HepG2 (cell line): Measurements from ENCODE around the gene RNF11. TPM values are rescaled to one million over a fixed set of nuclear protein-coding genes. Genes with fewer than 3 reads are reported as not detected.

Experiments used
- ATAC-seq: fragments of 200-7000 bp; cut with Tn5 transposase; 3 replicates; pipeline ENCODE4 v1.9.1; 2020; ENCODE audit warnings: mild to moderate bottlenecking, moderate library complexity
- BruUV-seq: library from RNA; stranded (reverse); fragments of 400-500 nt; replicated peaks from 2 replicates; lab custom pipeline; 2021; lab: Mats Ljungman, UMichigan
- CTCF ChIA-PET: fragments of 300-600 bp; formaldehyde crosslinking; extraction: SDS; loops from one replicate; lab custom pipeline; 2021; ENCODE audit warnings: low total read pairs, inconsistent platforms, low intra/inter-chr PET ratio; lab: Yijun Ruan, JAX
- POLR2A ChIA-PET: fragments of 350-600 bp; sonication (Branson Sonifier 250); formaldehyde crosslinking; loops from one replicate; lab custom pipeline; 2020; ENCODE audit warnings: antibody characterized with exemption, inconsistent platforms; lab: Yijun Ruan, JAX
- DNase-seq: peaks from one replicate; pipeline ENCODE4 v3.0.0-alpha.2; 2015; ENCODE audit warnings: low spot score
- FAIRE-seq: peaks from 3 replicates; lab custom pipeline; 2011; peaks lifted over from hg19 to GRCh38; lab: Jason Lieb, UNC
- H2AFZ ChIP-seq: one replicate; pipeline ENCODE4 v1.6.1; 2011; ENCODE audit warnings: low read length, inconsistent platforms
- H3K27ac ChIP-seq: fragments of 300-600 bp; 3 replicates; pipeline ENCODE4 v1.8.0; 2011; ENCODE audit warnings: mixed run types, mild to moderate bottlenecking, mixed read lengths, low read length, inconsistent platforms; ENCODE audit not compliant: insufficient read depth; ENCODE audit errors: extremely low read length
- H3K27me3 ChIP-seq, 2 experiments: fragments of 200-600 bp in 1 of 2; 2 replicates in 1 of 2; 3 replicates in 1 of 2; pipeline versions ENCODE4 v1.6.0 to v1.8.0; 2011; ENCODE audit warnings: low read length in 2 of 2, mild to moderate bottlenecking in 2 of 2, moderate library complexity in 2 of 2, inconsistent platforms in 1 of 2; ENCODE audit not compliant: insufficient read depth in 2 of 2, control insufficient read depth in 1 of 2
- H3K36me3 ChIP-seq, 2 experiments: fragments of 200-600 bp in 1 of 2; replicated peaks in 1 of 2; 2 replicates in 1 of 2; 3 replicates in 1 of 2; pipeline versions ENCODE4 v1.5.1 to v1.8.0; 2011; ENCODE audit warnings: low read length in 2 of 2, inconsistent platforms in 1 of 2; ENCODE audit not compliant: insufficient read depth in 2 of 2, control insufficient read depth in 1 of 2
- H3K4me1 ChIP-seq: 2 replicates; pipeline ENCODE4 v1.5.1; 2012; ENCODE audit warnings: low read length, inconsistent platforms; ENCODE audit not compliant: insufficient read depth
- H3K4me2 ChIP-seq: 2 replicates; pipeline ENCODE4 v1.6.0; 2011; ENCODE audit warnings: low read depth, low read length, inconsistent platforms
- H3K4me3 ChIP-seq, 3 experiments: fragments of 200-600 bp in 1 of 3; sonication (generic), shearing (Covaris generic) in 1 of 3; replicated peaks in 1 of 3; 2 replicates each; pipeline ENCODE4 v1.5.1; 2011 to 2016; ENCODE audit warnings: low read length in 3 of 3, inconsistent platforms in 2 of 3, low read depth in 2 of 3, mild to moderate bottlenecking in 2 of 3, control low read depth in 1 of 3, mixed read lengths in 1 of 3; ENCODE audit not compliant: insufficient read depth in 1 of 3
- H3K79me2 ChIP-seq: one replicate; pipeline ENCODE4 v1.6.1; 2011; ENCODE audit warnings: low read length, inconsistent platforms; ENCODE audit not compliant: insufficient read depth
- H3K9ac ChIP-seq: 2 replicates; pipeline ENCODE4 v1.6.0; 2011; ENCODE audit warnings: mild to moderate bottlenecking, low read depth, low read length, inconsistent platforms; ENCODE audit not compliant: insufficient read depth
- H3K9me3 ChIP-seq: 2 replicates; pipeline ENCODE4 v1.5.1; 2012; ENCODE audit warnings: mild to moderate bottlenecking, low read length
- H4K20me1 ChIP-seq: 2 replicates; pipeline ENCODE4 v1.6.0; 2011; ENCODE audit warnings: inconsistent platforms, mild to moderate bottlenecking, low read length, moderate library complexity; ENCODE audit not compliant: insufficient read depth
- ARID2 ChIP-seq: sonication (generic); formaldehyde crosslinking; IDR thresholded peaks from 2 replicates; pipeline ENCODE4 v1.8.1; 2022; ENCODE audit warnings: mild to moderate bottlenecking, missing genetic modification reagents, borderline replicate concordance
- CENPX ChIP-seq: sonication (generic); formaldehyde crosslinking; IDR thresholded peaks from 2 replicates; pipeline ENCODE4 v1.9.0; 2021; ENCODE audit warnings: mild to moderate bottlenecking, missing genetic modification reagents, moderate library complexity
- KDM5A ChIP-seq: fragments of 200-600 bp; sonication (generic); IDR thresholded peaks from 2 replicates; pipeline ENCODE4 v1.7.0; 2018; ENCODE audit warnings: antibody characterized with exemption, mild to moderate bottlenecking, low read length, borderline replicate concordance
- MAFG ChIP-seq: sonication (generic); formaldehyde crosslinking; IDR thresholded peaks from 2 replicates; pipeline ENCODE4 v1.5.1; 2020; ENCODE audit warnings: mild to moderate bottlenecking, missing genetic modification reagents
- SP2 ChIP-seq: sonication (generic); formaldehyde crosslinking; IDR thresholded peaks from 2 replicates; pipeline ENCODE4 v1.5.1; 2020; ENCODE audit warnings: mild to moderate bottlenecking, missing genetic modification reagents
- TEAD2 ChIP-seq: sonication (generic); formaldehyde crosslinking; IDR thresholded peaks from 2 replicates; pipeline ENCODE4 v1.9.0; 2021; ENCODE audit warnings: missing genetic modification reagents
- THYN1 ChIP-seq: sonication (generic); formaldehyde crosslinking; IDR thresholded peaks from 2 replicates; pipeline ENCODE4 v1.8.1; 2023; ENCODE audit warnings: low read depth, mild to moderate bottlenecking, moderate library complexity, missing genetic modification reagents, borderline replicate concordance
- ZFP41 ChIP-seq: sonication (generic); formaldehyde crosslinking; IDR thresholded peaks from 2 replicates; pipeline ENCODE4 v1.4.0; 2020; ENCODE audit warnings: mild to moderate bottlenecking, missing genetic modification reagents, borderline replicate concordance
- ZNF10 ChIP-seq: sonication (generic); formaldehyde crosslinking; IDR thresholded peaks from 2 replicates; pipeline ENCODE4 v1.4.0; 2020; ENCODE audit warnings: mild to moderate bottlenecking, low read depth, missing genetic modification reagents, borderline replicate concordance
- ZNF30 ChIP-seq: sonication (generic); formaldehyde crosslinking; IDR thresholded peaks from 2 replicates; pipeline ENCODE4 v1.5.0; 2020; ENCODE audit warnings: mild to moderate bottlenecking, missing genetic modification reagents
- ZNF441 ChIP-seq: sonication (generic); formaldehyde crosslinking; IDR thresholded peaks from 2 replicates; pipeline ENCODE4 v1.7.0; 2021; ENCODE audit warnings: missing genetic modification reagents, borderline replicate concordance
- ZNF451 ChIP-seq: sonication (generic); formaldehyde crosslinking; IDR thresholded peaks from 2 replicates; pipeline ENCODE4 v1.5.0; 2020; ENCODE audit warnings: mild to moderate bottlenecking, missing genetic modification reagents
- ZNF709 ChIP-seq: sonication (generic); formaldehyde crosslinking; IDR thresholded peaks from 2 replicates; pipeline ENCODE4 v1.5.0; 2020; ENCODE audit warnings: mild to moderate bottlenecking, missing genetic modification reagents
- in situ Hi-C: cut with HindIII; loops from 2 replicates; pipeline ENCODE4 v1.10.0; 2017; ENCODE audit warnings: low pct_unique_long_range_greater_than_20kb; ENCODE audit not compliant: extremely low pct_ligation_motif_present
- intact Hi-C: fragments of 100-400 bp; cut with micrococcal nuclease; formaldehyde crosslinking; loops from one replicate; pipeline ENCODE4 v1.10.0; 2022; ENCODE audit not compliant: unreplicated experiment
- polyA plus RNA-seq, 8 experiments: library from polyadenylated mRNA; depleted of rRNA in 3 of 8; stranded (reverse) in 7 of 8; unstranded in 1 of 8; fragments of >200 nt; fragmentation: Illumina TruSeq in 4 of 8; extraction: Trizol in 4 of 8; gene quantifications; 2 replicates each; pipeline versions ENCODE4 v1.2.1 to v1.2.3, GENCODE V29; 2011 to 2016; ENCODE audit warnings: low read depth in 4 of 8, missing spikeins in 1 of 8, mixed read lengths in 1 of 8; ENCODE audit not compliant: insufficient read depth in 1 of 8
- total RNA-seq, 5 experiments: library from RNA; depleted of rRNA; stranded (reverse); fragments of >200 nt; fragmentation: Illumina TruSeq; extraction: Trizol; gene quantifications; 2 replicates each; pipeline ENCODE4 v1.2.3, GENCODE V29; 2016; ENCODE audit warnings: low read depth in 1 of 5
- TF ChIP-seq, protein P1 (sequence below): sonication (generic); formaldehyde crosslinking; IDR thresholded peaks from 2 replicates; pipeline ENCODE4 v1.4.0; 2020; ENCODE audit warnings: mild to moderate bottlenecking, missing genetic modification reagents
- TF ChIP-seq, protein P2 (sequence below): sonication (generic); formaldehyde crosslinking; IDR thresholded peaks from 2 replicates; pipeline ENCODE4 v1.8.1; 2023; ENCODE audit warnings: mild to moderate bottlenecking, inconsistent platforms, moderate library complexity, missing genetic modification reagents, borderline replicate concordance
- TF ChIP-seq, protein P3 (sequence below): sonication (generic); formaldehyde crosslinking; IDR thresholded peaks from 2 replicates; pipeline ENCODE4 v1.8.0; 2022; ENCODE audit warnings: missing genetic modification reagents, mild to moderate bottlenecking, borderline replicate concordance

RNF11 gene
- total and polyA plus RNA-seq, 2 of the 13 experiments (the other 11 are each of a cell fraction or from before 2014, with no cell fraction given): 41.2 to 48.8 TPM

DNA sequence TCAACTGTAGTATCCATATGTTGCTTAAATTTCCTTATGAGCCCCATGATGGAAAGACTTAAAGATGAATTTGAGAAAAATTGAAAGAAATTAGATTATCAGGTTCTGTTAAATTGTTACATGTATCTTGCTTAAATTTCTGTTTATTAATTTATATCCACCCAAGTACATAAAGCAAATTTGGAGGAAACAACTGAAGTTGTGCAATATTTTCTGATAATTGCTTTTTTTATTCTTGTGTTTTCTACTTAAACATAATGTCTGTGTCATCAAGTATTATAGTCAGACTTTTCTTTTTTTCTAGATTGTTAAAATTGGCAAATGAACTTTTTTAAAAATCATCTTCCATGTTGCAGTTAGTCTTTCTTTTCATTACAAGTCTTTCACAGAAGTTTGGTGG, 36.8 kb downstream of the RNF11 start:
- H3K4me1 ChIP-seq: no peaks in the 10 kb centered on the region
- DNase-seq (no peak), ATAC-seq (no peak), FAIRE-seq (no peak)
- H4K20me1 ChIP-seq: 0 out of 2 replicates have a peak, but pooled peaks cover 3% of the 10 kb centered on the region
- BruUV-seq: no TSS peak
- intact Hi-C loops (no loop called here), in situ Hi-C loops (no loop called here)
- no peaks in the 10 kb centered on the region for H3K9me3 ChIP-seq
- ChIA-PET POLR2A (no interaction called here), CTCF (no interaction called here)
- H3K4me2 ChIP-seq: no peak overlapping the region
- H3K9ac ChIP-seq: no peak overlapping the region
- H3K79me2 ChIP-seq: peaks cover 4% of the 10 kb centered on the region
- H3K27ac ChIP-seq: no peak overlapping the region
- TF ChIP-seq ZFP41 (CRISPR knock-in tag): no peak
- TF ChIP-seq SP2 (CRISPR knock-in tag): no peak
- TF ChIP-seq ZNF451 (CRISPR knock-in tag): no peak
- TF ChIP-seq, protein P1, sequence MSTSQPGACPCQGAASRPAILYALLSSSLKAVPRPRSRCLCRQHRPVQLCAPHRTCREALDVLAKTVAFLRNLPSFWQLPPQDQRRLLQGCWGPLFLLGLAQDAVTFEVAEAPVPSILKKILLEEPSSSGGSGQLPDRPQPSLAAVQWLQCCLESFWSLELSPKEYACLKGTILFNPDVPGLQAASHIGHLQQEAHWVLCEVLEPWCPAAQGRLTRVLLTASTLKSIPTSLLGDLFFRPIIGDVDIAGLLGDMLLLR (CRISPR knock-in tag): no peak
- TF ChIP-seq ZNF10 (CRISPR knock-in tag): no peak
- TF ChIP-seq, protein P2, sequence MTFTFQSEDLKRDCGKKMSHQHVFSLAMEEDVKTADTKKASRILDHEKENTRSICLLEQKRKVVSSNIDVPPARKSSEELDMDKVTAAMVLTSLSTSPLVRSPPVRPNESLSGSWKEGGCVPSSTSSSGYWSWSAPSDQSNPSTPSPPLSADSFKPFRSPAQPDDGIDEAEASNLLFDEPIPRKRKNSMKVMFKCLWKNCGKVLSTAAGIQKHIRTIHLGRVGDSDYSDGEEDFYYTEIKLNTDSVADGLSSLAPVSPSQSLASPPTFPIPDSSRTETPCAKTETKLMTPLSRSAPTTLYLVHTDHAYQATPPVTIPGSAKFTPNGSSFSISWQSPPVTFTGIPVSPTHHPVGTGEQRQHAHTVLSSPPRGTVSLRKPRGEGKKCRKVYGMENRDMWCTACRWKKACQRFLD (CRISPR knock-in tag): no peak
- no peak for TF ChIP-seq ZNF30 (CRISPR knock-in tag)
- no peak for TF ChIP-seq ZNF441 (CRISPR knock-in tag)
- no peak for TF ChIP-seq ARID2 (CRISPR knock-in tag)
- no peak for TF ChIP-seq CENPX (CRISPR knock-in tag)
- TF ChIP-seq TEAD2 (CRISPR knock-in tag): no peak
- TF ChIP-seq KDM5A: no peak
- TF ChIP-seq THYN1 (CRISPR knock-in tag): no peak
- no peak for TF ChIP-seq MAFG (CRISPR knock-in tag)
- no peak for TF ChIP-seq ZNF709
- TF ChIP-seq, protein P3, sequence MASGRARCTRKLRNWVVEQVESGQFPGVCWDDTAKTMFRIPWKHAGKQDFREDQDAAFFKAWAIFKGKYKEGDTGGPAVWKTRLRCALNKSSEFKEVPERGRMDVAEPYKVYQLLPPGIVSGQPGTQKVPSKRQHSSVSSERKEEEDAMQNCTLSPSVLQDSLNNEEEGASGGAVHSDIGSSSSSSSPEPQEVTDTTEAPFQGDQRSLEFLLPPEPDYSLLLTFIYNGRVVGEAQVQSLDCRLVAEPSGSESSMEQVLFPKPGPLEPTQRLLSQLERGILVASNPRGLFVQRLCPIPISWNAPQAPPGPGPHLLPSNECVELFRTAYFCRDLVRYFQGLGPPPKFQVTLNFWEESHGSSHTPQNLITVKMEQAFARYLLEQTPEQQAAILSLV: no peak
- TF ChIP-seq, all 625 proteins: peak for 0
- Histone ChIP-seq H3K27me3 (no peaks in the 10 kb centered on the region), H2AFZ (no peak overlapping the region), H3K36me3 (peaks cover 5 to 24% of the 10 kb centered on the region in 2 experiments), H3K4me3 (no peak overlapping the region)
